RWPE1 (cell line): ENCODE measurements around the gene UNC13A.

Experiments used
- CTCF ChIA-PET: fragments of 350-600 bp; sonication (Branson Sonifier 250); formaldehyde crosslinking; extraction: SDS; loops from one replicate; lab custom pipeline; 2021; lab: Yijun Ruan, JAX
- POLR2A ChIA-PET: fragments of 400-600 bp; formaldehyde crosslinking; extraction: SDS; loops from one replicate; lab custom pipeline; 2020; ENCODE audit warnings: antibody characterized with exemption; ENCODE audit not compliant: low non-redundant PET; lab: Yijun Ruan, JAX
- DNase-seq: peaks from one replicate; pipeline ENCODE4 v3.0.0; 2012; ENCODE audit warnings: low spot score
- H3K27ac ChIP-seq: fragments of 450-650 bp; 2 replicates; pipeline ENCODE4 v1.5.1; 2017
- TF ChIP-seq, protein P1 (sequence below): fragments of 450-650 bp; conservative IDR thresholded peaks from 2 replicates; pipeline ENCODE4 v1.5.1; 2017; ENCODE audit warnings: low read depth, mild to moderate bottlenecking

UNC13A gene

DNA sequence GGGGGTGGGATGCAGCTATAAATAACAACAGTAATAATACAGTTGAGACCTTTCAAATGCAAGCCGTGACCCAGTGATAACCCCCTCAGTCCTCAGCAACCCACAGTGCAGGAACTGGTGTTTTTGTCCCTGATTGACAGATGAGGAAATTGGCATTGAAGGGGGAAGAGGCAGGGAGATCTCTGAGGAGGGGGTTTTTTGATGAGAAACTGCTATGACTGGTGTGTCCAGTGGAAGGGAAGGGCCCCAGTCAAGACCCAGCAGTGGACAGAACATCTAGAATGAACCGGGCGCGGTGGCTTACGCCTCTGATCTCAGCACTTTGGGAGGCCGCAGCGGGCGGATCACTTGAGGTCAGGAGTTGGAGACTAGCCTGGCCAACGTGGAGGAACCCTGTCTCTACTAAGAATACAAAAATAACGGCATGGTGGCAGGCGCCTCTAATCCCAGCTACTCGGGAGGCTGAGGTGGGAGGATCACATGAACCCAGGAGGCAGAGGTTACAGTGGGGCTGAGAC is 33.0 kb upstream of the UNC13A start:
- ChIA-PET POLR2A (no interaction called here), CTCF (no interaction called here)
- TF ChIP-seq, protein P1, sequence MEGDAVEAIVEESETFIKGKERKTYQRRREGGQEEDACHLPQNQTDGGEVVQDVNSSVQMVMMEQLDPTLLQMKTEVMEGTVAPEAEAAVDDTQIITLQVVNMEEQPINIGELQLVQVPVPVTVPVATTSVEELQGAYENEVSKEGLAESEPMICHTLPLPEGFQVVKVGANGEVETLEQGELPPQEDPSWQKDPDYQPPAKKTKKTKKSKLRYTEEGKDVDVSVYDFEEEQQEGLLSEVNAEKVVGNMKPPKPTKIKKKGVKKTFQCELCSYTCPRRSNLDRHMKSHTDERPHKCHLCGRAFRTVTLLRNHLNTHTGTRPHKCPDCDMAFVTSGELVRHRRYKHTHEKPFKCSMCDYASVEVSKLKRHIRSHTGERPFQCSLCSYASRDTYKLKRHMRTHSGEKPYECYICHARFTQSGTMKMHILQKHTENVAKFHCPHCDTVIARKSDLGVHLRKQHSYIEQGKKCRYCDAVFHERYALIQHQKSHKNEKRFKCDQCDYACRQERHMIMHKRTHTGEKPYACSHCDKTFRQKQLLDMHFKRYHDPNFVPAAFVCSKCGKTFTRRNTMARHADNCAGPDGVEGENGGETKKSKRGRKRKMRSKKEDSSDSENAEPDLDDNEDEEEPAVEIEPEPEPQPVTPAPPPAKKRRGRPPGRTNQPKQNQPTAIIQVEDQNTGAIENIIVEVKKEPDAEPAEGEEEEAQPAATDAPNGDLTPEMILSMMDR: no peak
- peak overlapping the region; percentile 31 for H3K27ac ChIP-seq
- no peak for DNase-seq

DNA sequence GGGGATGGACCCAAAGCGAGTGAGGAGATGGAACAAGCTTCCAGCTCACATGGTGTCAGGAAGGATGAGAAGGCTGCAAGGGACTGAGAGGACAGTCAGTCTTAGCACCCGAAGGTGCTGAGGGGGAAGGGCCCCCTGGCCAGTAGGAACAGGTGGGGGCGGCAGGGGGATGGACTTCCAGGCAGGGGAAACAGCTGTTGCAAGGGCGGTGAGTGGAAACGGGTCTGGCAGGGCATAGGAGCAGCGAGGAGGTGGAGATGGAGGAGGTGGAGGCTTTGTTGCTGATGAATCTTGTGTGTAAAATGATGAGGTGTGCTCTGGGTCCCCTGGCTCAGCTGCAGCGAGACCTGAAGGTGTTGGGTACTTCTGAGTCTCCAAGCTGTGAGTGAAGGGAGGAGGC is 32.3 kb upstream of the UNC13A start:
- no peak for DNase-seq
- ChIA-PET CTCF (interaction anchor here (0.7 to 1.5 kb wide), 2 partner anchors 21 to 114 kb away, joined by 4 read pairs; no protein-coding TSS in a partner anchor), POLR2A (no interaction called here)
- peak overlapping the region; percentile 77 for H3K27ac ChIP-seq
- TF ChIP-seq, protein P1: no peak

DNA sequence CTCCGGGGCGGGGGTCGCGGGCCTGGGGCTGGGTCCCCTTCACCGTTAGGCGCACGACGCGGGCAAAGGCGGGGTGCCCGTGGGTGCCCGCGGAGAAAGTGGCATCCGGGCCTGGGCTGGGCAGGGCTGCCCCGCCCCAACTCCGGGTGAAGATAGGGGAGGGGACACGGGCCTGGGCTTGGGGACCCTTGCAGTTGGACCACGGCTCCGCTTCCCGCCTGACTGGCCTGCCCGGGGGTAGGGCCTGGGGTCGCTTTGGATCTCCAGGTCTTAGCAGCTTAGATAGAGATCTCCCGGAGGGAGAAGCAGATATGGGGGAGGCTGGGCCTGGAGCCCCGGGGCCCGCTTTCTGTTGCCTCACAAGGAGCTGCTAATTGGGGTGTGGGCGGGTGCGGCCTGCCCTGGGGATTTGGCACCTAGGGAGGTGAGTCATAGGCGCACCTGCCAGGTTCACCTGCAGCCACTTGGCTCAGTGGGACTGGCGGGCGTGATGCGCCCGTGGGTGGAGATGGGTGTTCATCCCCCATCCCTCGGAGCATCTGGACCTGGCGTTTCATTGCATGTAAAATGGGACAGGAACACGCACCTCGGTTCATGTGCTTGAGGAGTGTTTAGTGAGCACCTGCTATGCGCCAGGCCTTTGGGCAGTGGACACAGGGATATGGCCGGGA is 31.7 kb upstream of the UNC13A start:
- ChIA-PET POLR2A (no interaction called here), CTCF (interaction anchor here (0.7 to 1.7 kb wide), 3 partner anchors 22 to 114 kb away, joined by 4 read pairs; no protein-coding TSS in a partner anchor)
- peak overlapping the region; percentile 77 for H3K27ac ChIP-seq
- TF ChIP-seq, protein P1: no peak
- DNase-seq: peak; percentile 76

DNA sequence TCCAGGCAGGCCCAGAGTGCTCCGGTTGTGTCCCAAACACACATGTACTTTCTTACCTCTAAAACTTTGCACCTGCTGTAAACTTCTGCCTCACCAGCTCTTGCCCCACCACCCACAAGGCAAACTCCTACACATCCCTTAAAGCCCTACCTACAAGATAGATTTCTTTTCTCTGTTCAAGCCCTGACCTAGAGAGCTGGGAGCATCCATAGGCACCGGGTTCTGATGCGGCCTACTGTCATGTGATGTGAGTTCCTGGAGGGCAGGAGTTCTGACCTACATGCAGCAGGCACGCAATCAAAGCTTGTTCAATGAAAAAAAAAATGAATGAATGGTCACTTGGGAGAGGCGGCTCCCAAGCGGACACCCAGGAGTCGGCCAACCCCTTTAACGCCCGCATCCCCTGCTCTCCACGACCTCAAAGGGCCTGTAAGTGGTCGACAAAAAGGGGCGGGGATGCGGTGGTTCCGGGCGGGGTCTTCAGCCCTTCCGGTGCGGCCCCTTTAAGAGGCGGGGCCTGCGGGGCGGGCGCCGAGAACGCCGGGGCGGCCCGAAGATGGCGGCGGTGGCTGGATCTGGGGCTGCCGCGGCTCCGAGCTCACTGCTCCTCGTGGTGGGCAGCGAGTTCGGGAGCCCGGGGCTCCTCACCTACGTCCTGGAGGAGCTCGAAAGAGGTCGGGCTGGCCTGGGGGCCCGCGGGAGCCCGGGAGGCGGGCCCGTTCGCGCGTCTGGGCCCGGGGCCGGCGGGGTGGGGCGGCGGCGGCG is 31.0 kb upstream of the UNC13A start, which contains the start of gene MAP1S:
MAP1S (plus strand) TSS at position 534 of the 765 bp plus-strand sequence; CDS start at position 557, 23 bp downstream.
- ChIA-PET CTCF (interaction anchor here (1.5 to 1.7 kb wide), 2 partner anchors 47 to 113 kb away, joined by 4 read pairs; no protein-coding TSS in a partner anchor), POLR2A (interaction anchor here (0.6 to 0.9 kb wide), 3 partner anchors 26 to 198 kb away, joined by 3 to 4 read pairs (median 4); no protein-coding TSS in a partner anchor)
- TF ChIP-seq, protein P1: no peak
- H3K27ac ChIP-seq: peak within 1 kb of the TSS; percentile 77
- DNase-seq: peak; percentile 54

DNA sequence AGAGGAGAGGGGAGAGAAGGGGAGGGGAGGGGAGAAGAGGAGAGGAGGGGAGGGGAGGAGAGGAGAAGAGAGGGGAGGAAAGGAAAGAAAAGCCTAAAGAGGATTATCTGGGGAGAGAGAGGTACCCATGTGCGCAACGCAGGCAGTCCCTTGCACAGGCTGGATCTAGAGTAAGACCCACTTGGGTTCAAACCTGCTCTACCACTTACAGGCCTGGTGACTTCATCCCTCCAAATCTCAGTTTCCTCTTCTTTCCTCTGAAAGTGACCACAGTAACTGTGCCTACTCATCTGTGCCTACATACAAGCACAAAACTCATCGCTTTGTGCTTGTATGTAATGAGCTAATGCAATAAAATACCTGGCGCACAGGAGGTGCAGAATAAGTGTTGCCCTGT is 30.4 kb upstream of the UNC13A start:
- CTCF ChIA-PET: interaction anchor here (1.7 kb wide), 1 partner anchor 48 kb away, joined by 4 read pairs; no protein-coding TSS in a partner anchor
- POLR2A ChIA-PET: interaction anchor here (0.6 to 0.9 kb wide), 3 partner anchors 26 to 198 kb away, joined by 3 to 4 read pairs (median 4); no protein-coding TSS in a partner anchor
- no peak for DNase-seq
- peak overlapping the region; percentile 77; the same call in 1 of the 2 replicates for H3K27ac ChIP-seq
- TF ChIP-seq, protein P1: no peak
